ENCODE data around the gene OLIG2. TPM values are rescaled to one million over a fixed set of nuclear protein-coding genes. Genes with fewer than 3 reads are reported as not detected.

OLIG2 gene
- polyA plus RNA-seq, 2 donors = not detected

GRCh38 chr21:33067457-33067856, 41.7 kb downstream of the OLIG2 start:
- Histone ChIP-seq H3K4me3 (ENCODE audit: low read depth in 1 of 2, low read length in 2 of 2) (no peak overlapping the region), H3K4me1 (ENCODE audit: control insufficient read depth in 2 of 2, insufficient read depth in 2 of 2, low read length in 1 of 2) (peaks cover 5 to 15% of the 10 kb centered on the region in 2 donors), H3K36me3 (ENCODE audit: control insufficient read depth in 2 of 2, insufficient read depth in 2 of 2, low read length in 1 of 2) (no peaks in the 10 kb centered on the region), H3K27me3 (ENCODE audit: control insufficient read depth in 1 of 2, insufficient read depth in 2 of 2, low read length in 2 of 2) (peaks cover 0 to 24% of the 10 kb centered on the region in 2 donors), H3K27ac (ENCODE audit: low read depth in 2 of 2, low read length in 1 of 2) (no peak overlapping the region), H3K9me3 (ENCODE audit: control insufficient read depth in 2 of 2, insufficient read depth in 1 of 2, low read depth in 1 of 2, low read length in 1 of 2) (no peaks in the 10 kb centered on the region)
- 58 to 63% methylated on average over 4 of the region's 4 CpGs for WGBS, 2 donors

GRCh38 chr21:33069243-33069642, 43.5 kb downstream of the OLIG2 start:
- WGBS, 2 donors = 64 to 66% methylated on average over 5 of the region's 5 CpGs
- Histone ChIP-seq H3K36me3 (ENCODE audit: control insufficient read depth in 2 of 2, insufficient read depth in 2 of 2, low read length in 1 of 2) (no peaks in the 10 kb centered on the region), H3K4me1 (ENCODE audit: control insufficient read depth in 2 of 2, insufficient read depth in 2 of 2, low read length in 1 of 2) (peaks cover 5 to 15% of the 10 kb centered on the region in 2 donors), H3K27ac (ENCODE audit: low read depth in 2 of 2, low read length in 1 of 2) (no peak overlapping the region), H3K9me3 (ENCODE audit: control insufficient read depth in 2 of 2, insufficient read depth in 1 of 2, low read depth in 1 of 2, low read length in 1 of 2) (no peaks in the 10 kb centered on the region), H3K4me3 (ENCODE audit: low read depth in 1 of 2, low read length in 2 of 2) (no peak overlapping the region), H3K27me3 (ENCODE audit: control insufficient read depth in 1 of 2, insufficient read depth in 2 of 2, low read length in 2 of 2) (peaks cover 3 to 30% of the 10 kb centered on the region in 2 donors)

- Histone ChIP-seq H3K9me3 (ENCODE audit: control insufficient read depth in 2 of 2, insufficient read depth in 1 of 2, low read depth in 1 of 2, low read length in 1 of 2) (no peaks in the 10 kb centered on the region), H3K4me3 (ENCODE audit: low read depth in 1 of 2, low read length in 2 of 2) (peak overlapping the region in 1 of 2 donors; percentile 37), H3K36me3 (ENCODE audit: control insufficient read depth in 2 of 2, insufficient read depth in 2 of 2, low read length in 1 of 2) (no peaks in the 10 kb centered on the region), H3K27me3 (ENCODE audit: control insufficient read depth in 1 of 2, insufficient read depth in 2 of 2, low read length in 2 of 2) (peaks cover 3 to 28% of the 10 kb centered on the region in 2 donors), H3K4me1 (ENCODE audit: control insufficient read depth in 2 of 2, insufficient read depth in 2 of 2, low read length in 1 of 2) (peaks cover 5 to 15% of the 10 kb centered on the region in 2 donors), H3K27ac (ENCODE audit: low read depth in 2 of 2, low read length in 1 of 2) (no peak overlapping the region)
- 2 to 4% methylated on average over 10 to 11 of the region's 11 CpGs for WGBS, 2 donors
Observed at GRCh38 chr21:33069645-33069993, 43.9 kb downstream of the OLIG2 start.

GRCh38 chr21:33069994-33070743, 44.4 kb downstream of the OLIG2 start, which contains the start of gene OLIG1:
TSS of gene OLIG1 (plus strand) at chr21:33070141. CDS start at chr21:33070247, 106 bp downstream.
- Histone ChIP-seq H3K4me1 (ENCODE audit: control insufficient read depth in 2 of 2, insufficient read depth in 2 of 2, low read length in 1 of 2) (peaks cover 5 to 15% of the 10 kb centered on the region in 2 donors), H3K27ac (ENCODE audit: low read depth in 2 of 2, low read length in 1 of 2) (no peak within 1 kb of the TSS), H3K9me3 (ENCODE audit: control insufficient read depth in 2 of 2, insufficient read depth in 1 of 2, low read depth in 1 of 2, low read length in 1 of 2) (no peaks in the 10 kb centered on the region), H3K27me3 (ENCODE audit: control insufficient read depth in 1 of 2, insufficient read depth in 2 of 2, low read length in 2 of 2) (peaks cover 3 to 28% of the 10 kb centered on the region in 2 donors), H3K36me3 (ENCODE audit: control insufficient read depth in 2 of 2, insufficient read depth in 2 of 2, low read length in 1 of 2) (no peaks in the 10 kb centered on the region), H3K4me3 (ENCODE audit: low read depth in 1 of 2, low read length in 2 of 2) (peak within 1 kb of the TSS; percentile 19 to 37)
- 1% methylated on average over 52 to 82 of the region's 82 CpGs for WGBS, 2 donors

GRCh38 chr21:33070744-33070997, 44.9 kb downstream of the OLIG2 start:
- Histone ChIP-seq H3K4me3 (ENCODE audit: low read depth in 1 of 2, low read length in 2 of 2) (peak overlapping the region; percentile 15 to 37), H3K27ac (ENCODE audit: low read depth in 2 of 2, low read length in 1 of 2) (no peak overlapping the region), H3K27me3 (ENCODE audit: control insufficient read depth in 1 of 2, insufficient read depth in 2 of 2, low read length in 2 of 2) (peaks cover 3 to 28% of the 10 kb centered on the region in 2 donors), H3K4me1 (ENCODE audit: control insufficient read depth in 2 of 2, insufficient read depth in 2 of 2, low read length in 1 of 2) (peaks cover 5 to 15% of the 10 kb centered on the region in 2 donors), H3K9me3 (ENCODE audit: control insufficient read depth in 2 of 2, insufficient read depth in 1 of 2, low read depth in 1 of 2, low read length in 1 of 2) (no peaks in the 10 kb centered on the region), H3K36me3 (ENCODE audit: control insufficient read depth in 2 of 2, insufficient read depth in 2 of 2, low read length in 1 of 2) (no peaks in the 10 kb centered on the region)
- WGBS, 2 donors = 0 to 2% methylated on average over 44 of the region's 44 CpGs

- H3K9me3 ChIP-seq (ENCODE audit: control insufficient read depth in 2 of 2, insufficient read depth in 1 of 2, low read depth in 1 of 2, low read length in 1 of 2) = no peaks in the 10 kb centered on the region
- H3K27ac ChIP-seq (ENCODE audit: low read depth in 2 of 2, low read length in 1 of 2) = no peak overlapping the region
- no peaks in the 10 kb centered on the region for H3K36me3 ChIP-seq (ENCODE audit: control insufficient read depth in 2 of 2, insufficient read depth in 2 of 2, low read length in 1 of 2)
- H3K4me3 ChIP-seq (ENCODE audit: low read depth in 1 of 2, low read length in 2 of 2) = peak overlapping the region; percentile 15 to 37
- peaks cover 5 to 15% of the 10 kb centered on the region in 2 donors for H3K4me1 ChIP-seq (ENCODE audit: control insufficient read depth in 2 of 2, insufficient read depth in 2 of 2, low read length in 1 of 2)
- 2 to 4% methylated on average over 57 to 69 of the region's 69 CpGs for WGBS, 2 donors
- H3K27me3 ChIP-seq (ENCODE audit: control insufficient read depth in 1 of 2, insufficient read depth in 2 of 2, low read length in 2 of 2) = peaks cover 3 to 28% of the 10 kb centered on the region in 2 donors
Observed at GRCh38 chr21:33070998-33071769, 45.4 kb downstream of the OLIG2 start.

GRCh38 chr21:33071770-33072306, 46.1 kb downstream of the OLIG2 start:
- H3K27me3 ChIP-seq (ENCODE audit: control insufficient read depth in 1 of 2, insufficient read depth in 2 of 2, low read length in 2 of 2) = peaks cover 3 to 25% of the 10 kb centered on the region in 2 donors
- no peaks in the 10 kb centered on the region for H3K36me3 ChIP-seq (ENCODE audit: control insufficient read depth in 2 of 2, insufficient read depth in 2 of 2, low read length in 1 of 2)
- 5 to 8% methylated on average over 38 of the region's 38 CpGs for WGBS, 2 donors
- H3K4me3 ChIP-seq (ENCODE audit: low read depth in 1 of 2, low read length in 2 of 2) = peak overlapping the region; percentile 6 to 37
- peaks cover 5 to 15% of the 10 kb centered on the region in 2 donors for H3K4me1 ChIP-seq (ENCODE audit: control insufficient read depth in 2 of 2, insufficient read depth in 2 of 2, low read length in 1 of 2)
- H3K9me3 ChIP-seq (ENCODE audit: control insufficient read depth in 2 of 2, insufficient read depth in 1 of 2, low read depth in 1 of 2, low read length in 1 of 2) = no peaks in the 10 kb centered on the region
- H3K27ac ChIP-seq (ENCODE audit: low read depth in 2 of 2, low read length in 1 of 2) = no peak overlapping the region

GRCh38 chr21:33073636-33074035, 47.9 kb downstream of the OLIG2 start:
- H3K4me3 ChIP-seq (ENCODE audit: low read depth in 1 of 2, low read length in 2 of 2) = no peak overlapping the region
- 74 to 83% methylated on average over 4 of the region's 4 CpGs for WGBS, 2 donors
- no peaks in the 10 kb centered on the region for H3K9me3 ChIP-seq (ENCODE audit: control insufficient read depth in 2 of 2, insufficient read depth in 1 of 2, low read depth in 1 of 2, low read length in 1 of 2)
- no peak overlapping the region for H3K27ac ChIP-seq (ENCODE audit: low read depth in 2 of 2, low read length in 1 of 2)
- peaks cover 5 to 15% of the 10 kb centered on the region in 2 donors for H3K4me1 ChIP-seq (ENCODE audit: control insufficient read depth in 2 of 2, insufficient read depth in 2 of 2, low read length in 1 of 2)
- peaks cover 3 to 21% of the 10 kb centered on the region in 2 donors for H3K27me3 ChIP-seq (ENCODE audit: control insufficient read depth in 1 of 2, insufficient read depth in 2 of 2, low read length in 2 of 2)
- no peaks in the 10 kb centered on the region for H3K36me3 ChIP-seq (ENCODE audit: control insufficient read depth in 2 of 2, insufficient read depth in 2 of 2, low read length in 1 of 2)

GRCh38 chr21:33075128-33075527, 49.4 kb downstream of the OLIG2 start:
- Histone ChIP-seq H3K36me3 (ENCODE audit: control insufficient read depth in 2 of 2, insufficient read depth in 2 of 2, low read length in 1 of 2) (no peaks in the 10 kb centered on the region), H3K27me3 (ENCODE audit: control insufficient read depth in 1 of 2, insufficient read depth in 2 of 2, low read length in 2 of 2) (peaks cover 3 to 18% of the 10 kb centered on the region in 2 donors), H3K4me1 (ENCODE audit: control insufficient read depth in 2 of 2, insufficient read depth in 2 of 2, low read length in 1 of 2) (peaks cover 7 to 10% of the 10 kb centered on the region in 2 donors), H3K9me3 (ENCODE audit: control insufficient read depth in 2 of 2, insufficient read depth in 1 of 2, low read depth in 1 of 2, low read length in 1 of 2) (no peaks in the 10 kb centered on the region), H3K27ac (ENCODE audit: low read depth in 2 of 2, low read length in 1 of 2) (no peak overlapping the region), H3K4me3 (ENCODE audit: low read depth in 1 of 2, low read length in 2 of 2) (no peak overlapping the region)
- WGBS, 2 donors = 31 to 37% methylated on average over 9 of the region's 9 CpGs

Data from esophagus (tissue), 2 donors.